HEK293 (cell line): ENCODE measurements around the gene PLCE1.

ENCODE experiments used
- CTCF ChIA-PET: fragments of 350-600 bp; formaldehyde crosslinking; extraction: SDS; loops from one replicate; lab custom pipeline; 2021; ENCODE audit warnings: antibody characterized with exemption; lab: Yijun Ruan, JAX
- POLR2A ChIA-PET: fragments of 300-600 bp; formaldehyde crosslinking; extraction: SDS; loops from one replicate; lab custom pipeline; 2020; ENCODE audit warnings: antibody characterized with exemption, inconsistent platforms; lab: Yijun Ruan, JAX
- H3K27ac ChIP-seq: fragments of 200-500 bp; sonication (Bioruptor generic); 2 replicates; pipeline ENCODE4 v1.5.1; 2014; ENCODE audit warnings: low read depth, low read length, control low read depth, inconsistent platforms; ENCODE audit errors: extremely low read depth
- H3K36me3 ChIP-seq, 2 experiments: fragments of 200-500 bp in 1 of 2; sonication (Bioruptor generic) in 1 of 2; 1 replicate in 1 of 2; 2 replicates in 1 of 2; pipeline ENCODE4 v1.5.1; 2014 to 2017; ENCODE audit warnings: inconsistent platforms in 2 of 2, low read length in 2 of 2; ENCODE audit not compliant: control insufficient read depth in 2 of 2, insufficient read depth in 1 of 2
- H3K4me1 ChIP-seq: fragments of 200-500 bp; sonication (Bioruptor generic); 2 replicates; pipeline ENCODE4 v1.5.1; 2014; ENCODE audit warnings: mild to moderate bottlenecking, low read length, inconsistent platforms; ENCODE audit not compliant: control insufficient read depth, insufficient read depth
- H3K4me3 ChIP-seq: 2 replicates; pipeline ENCODE4 v1.5.1; 2011; ENCODE audit warnings: low read depth, mild to moderate bottlenecking, control low read depth, low read length, moderate library complexity
- H3K9me3 ChIP-seq: fragments of 200-500 bp; sonication (Bioruptor generic); 2 replicates; pipeline ENCODE4 v1.5.1; 2014; ENCODE audit warnings: low read depth, low read length, inconsistent platforms; ENCODE audit not compliant: control insufficient read depth, insufficient read depth
- GLIS1 ChIP-seq: fragments of 450-650 bp; formaldehyde crosslinking; IDR thresholded peaks from 2 replicates; pipeline ENCODE4 v1.5.1; 2016; ENCODE audit warnings: missing biosample characterization, missing genetic modification characterization
- HOXC10 ChIP-seq: sonication (generic); formaldehyde crosslinking; IDR thresholded peaks from 2 replicates; pipeline ENCODE4 v1.8.1; 2023; ENCODE audit warnings: mild to moderate bottlenecking, missing genetic modification reagents
- KLF16 ChIP-seq: fragments of 450-650 bp; formaldehyde crosslinking; IDR thresholded peaks from 2 replicates; pipeline ENCODE4 v1.5.1; 2017; ENCODE audit warnings: missing biosample characterization, missing genetic modification characterization
- PRDM6 ChIP-seq: fragments of 450-650 bp; formaldehyde crosslinking; IDR thresholded peaks from 2 replicates; pipeline ENCODE4 v1.5.1; 2017; ENCODE audit warnings: missing biosample characterization, missing genetic modification characterization
- ZFHX2 ChIP-seq: fragments of 450-650 bp; formaldehyde crosslinking; conservative IDR thresholded peaks from 2 replicates; pipeline ENCODE4 v1.5.1; 2016; ENCODE audit warnings: missing biosample characterization, missing genetic modification characterization
- ZNF114 ChIP-seq: fragments of 450-650 bp; formaldehyde crosslinking; IDR thresholded peaks from 2 replicates; pipeline ENCODE4 v1.5.0; 2017; ENCODE audit warnings: missing biosample characterization, missing genetic modification characterization
- ZNF155 ChIP-seq: fragments of 450-650 bp; formaldehyde crosslinking; IDR thresholded peaks from 2 replicates; pipeline ENCODE4 v1.5.1; 2016; ENCODE audit warnings: missing biosample characterization, missing genetic modification characterization
- ZNF175 ChIP-seq: fragments of 450-650 bp; formaldehyde crosslinking; IDR thresholded peaks from 2 replicates; pipeline ENCODE4 v1.5.1; 2016; ENCODE audit warnings: missing biosample characterization, missing genetic modification characterization
- ZNF510 ChIP-seq: fragments of 450-650 bp; formaldehyde crosslinking; IDR thresholded peaks from 2 replicates; pipeline ENCODE4 v1.5.1; 2018; ENCODE audit warnings: mild to moderate bottlenecking, missing genetic modification characterization, missing biosample characterization; ENCODE audit not compliant: insufficient replicate concordance
- ZNF639 ChIP-seq: fragments of 450-650 bp; formaldehyde crosslinking; IDR thresholded peaks from 2 replicates; pipeline ENCODE4 v1.5.1; 2016; ENCODE audit warnings: missing biosample characterization, missing genetic modification characterization
- ZNF664 ChIP-seq: fragments of 450-650 bp; formaldehyde crosslinking; IDR thresholded peaks from 2 replicates; pipeline ENCODE4 v1.5.1; 2016; ENCODE audit warnings: missing biosample characterization, missing genetic modification characterization
- ZNF677 ChIP-seq: fragments of 450-650 bp; IDR thresholded peaks from 2 replicates; pipeline ENCODE4 v1.5.0; 2018; ENCODE audit warnings: missing biosample characterization, mild to moderate bottlenecking, missing genetic modification characterization, moderate library complexity
- ZNF704 ChIP-seq: fragments of 450-650 bp; formaldehyde crosslinking; IDR thresholded peaks from 2 replicates; pipeline ENCODE4 v1.5.1; 2016; ENCODE audit warnings: missing biosample characterization, missing genetic modification characterization
- ZXDB ChIP-seq: fragments of 450-650 bp; formaldehyde crosslinking; IDR thresholded peaks from 2 replicates; pipeline ENCODE4 v1.5.1; 2016; ENCODE audit warnings: missing biosample characterization, missing genetic modification characterization

Gene PLCE1

GRCh38 chr10:94010886-94011285, 17.2 kb downstream of the PLCE1 start:
- ChIA-PET POLR2A (no interaction called here), CTCF (no interaction called here)
- Histone ChIP-seq H3K4me3 (no peak overlapping the region), H3K4me1 (peaks cover 13% of the 10 kb centered on the region; the same call in 1 of the 2 replicates), H3K9me3 (no peaks in the 10 kb centered on the region), H3K36me3 (no peaks in the 10 kb centered on the region), H3K27ac (no peak overlapping the region)
- no peak for TF ChIP-seq ZNF704 (tag by site-specific recombination)
- no peak for TF ChIP-seq ZNF639 (tag by site-specific recombination)
- TF ChIP-seq ZNF510 (tag by site-specific recombination) = no peak
- no peak for TF ChIP-seq ZNF155 (tag by site-specific recombination)

GRCh38 chr10:94011296-94011695, 17.6 kb downstream of the PLCE1 start:
- H3K27ac ChIP-seq = no peak overlapping the region
- TF ChIP-seq ZNF677 (tag by site-specific recombination) = no peak
- no peak for TF ChIP-seq HOXC10
- TF ChIP-seq ZNF114 (tag by site-specific recombination) = no peak
- TF ChIP-seq, all 188 proteins: peak for 0
- POLR2A ChIA-PET = no interaction called here
- Histone ChIP-seq H3K4me3 (no peak overlapping the region), H3K9me3 (no peaks in the 10 kb centered on the region), H3K36me3 (no peaks in the 10 kb centered on the region), H3K4me1 (peaks cover 13% of the 10 kb centered on the region; the same call in 1 of the 2 replicates)
- CTCF ChIA-PET = no interaction called here

GRCh38 chr10:94012834-94013233, 19.1 kb downstream of the PLCE1 start:
- no peak overlapping the region for H3K4me3 ChIP-seq
- H3K4me1 ChIP-seq = peaks cover 8% of the 10 kb centered on the region
- ChIA-PET POLR2A (no interaction called here), CTCF (no interaction called here)
- no peaks in the 10 kb centered on the region for H3K9me3 ChIP-seq
- H3K27ac ChIP-seq = no peak overlapping the region
- TF ChIP-seq ZNF664 (tag by site-specific recombination) (peak; percentile 28; the same call in 1 of the 2 replicates), KLF16 (tag by site-specific recombination) (no peak)
- no peaks in the 10 kb centered on the region for H3K36me3 ChIP-seq

- POLR2A ChIA-PET = no interaction called here
- TF ChIP-seq ZNF175 (tag by site-specific recombination) = no peak
- peak; percentile 64 for TF ChIP-seq PRDM6 (tag by site-specific recombination)
- TF ChIP-seq GLIS1 (tag by site-specific recombination) = peak; percentile 49; the same call in 1 of the 2 replicates
- TF ChIP-seq ZXDB = no peak
- TF ChIP-seq ZFHX2 (tag by site-specific recombination) = no peak
- H3K4me3 ChIP-seq = no peak overlapping the region
- CTCF ChIA-PET = no interaction called here
- H3K27ac ChIP-seq = no peak overlapping the region
- H3K4me1 ChIP-seq = peaks cover 8% of the 10 kb centered on the region
- no peaks in the 10 kb centered on the region for H3K36me3 ChIP-seq
- no peaks in the 10 kb centered on the region for H3K9me3 ChIP-seq
Observed at GRCh38 chr10:94013331-94013760, 19.6 kb downstream of the PLCE1 start.
